Measurements from ENCODE around the gene NCR2.

DNA sequence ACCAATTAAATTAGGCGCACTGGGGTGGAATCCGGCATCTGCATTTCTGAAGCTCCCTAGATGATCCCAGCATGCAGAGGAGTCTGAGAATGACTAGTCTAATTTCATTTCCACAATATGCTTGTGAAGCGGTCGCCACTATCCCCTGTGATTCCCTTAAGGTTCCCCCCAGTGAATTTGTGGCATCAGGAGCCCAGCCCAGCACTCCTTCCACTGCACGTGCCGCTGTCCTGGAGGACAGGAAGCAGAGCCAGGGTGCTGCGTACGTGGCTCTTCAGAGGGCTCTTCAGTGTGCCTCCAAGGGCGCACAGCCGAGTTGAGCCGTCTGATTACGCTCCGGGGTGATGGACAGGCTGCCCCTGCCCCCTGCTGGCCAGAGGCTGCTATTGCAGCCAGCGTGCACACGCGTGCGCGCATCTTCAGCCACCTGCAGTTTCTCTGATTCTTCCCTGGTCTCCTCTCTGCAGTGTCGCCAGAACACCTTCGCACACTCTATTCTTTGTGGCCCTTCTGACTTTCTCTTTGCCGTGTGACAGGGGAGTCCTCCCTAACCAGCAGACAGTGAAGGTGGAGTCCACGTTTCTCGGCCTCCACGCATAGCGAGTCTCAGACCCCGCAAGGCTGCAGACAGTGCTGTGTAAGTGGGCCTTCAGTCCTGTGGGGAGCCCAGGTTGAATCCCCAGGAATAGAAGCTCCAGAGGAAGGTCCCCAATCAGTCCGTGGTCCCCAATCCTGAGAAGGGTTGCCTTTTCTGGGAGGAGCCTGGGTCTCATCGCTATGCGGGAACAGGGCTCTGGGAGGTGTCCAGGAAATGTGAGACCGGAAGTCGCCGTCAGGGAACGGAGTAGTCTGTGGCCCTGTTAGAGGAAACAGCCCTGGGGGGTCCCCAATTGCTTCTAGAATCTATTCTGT, 16.5 kb upstream of the NCR2 start:
- TF ChIP-seq, protein P1, sequence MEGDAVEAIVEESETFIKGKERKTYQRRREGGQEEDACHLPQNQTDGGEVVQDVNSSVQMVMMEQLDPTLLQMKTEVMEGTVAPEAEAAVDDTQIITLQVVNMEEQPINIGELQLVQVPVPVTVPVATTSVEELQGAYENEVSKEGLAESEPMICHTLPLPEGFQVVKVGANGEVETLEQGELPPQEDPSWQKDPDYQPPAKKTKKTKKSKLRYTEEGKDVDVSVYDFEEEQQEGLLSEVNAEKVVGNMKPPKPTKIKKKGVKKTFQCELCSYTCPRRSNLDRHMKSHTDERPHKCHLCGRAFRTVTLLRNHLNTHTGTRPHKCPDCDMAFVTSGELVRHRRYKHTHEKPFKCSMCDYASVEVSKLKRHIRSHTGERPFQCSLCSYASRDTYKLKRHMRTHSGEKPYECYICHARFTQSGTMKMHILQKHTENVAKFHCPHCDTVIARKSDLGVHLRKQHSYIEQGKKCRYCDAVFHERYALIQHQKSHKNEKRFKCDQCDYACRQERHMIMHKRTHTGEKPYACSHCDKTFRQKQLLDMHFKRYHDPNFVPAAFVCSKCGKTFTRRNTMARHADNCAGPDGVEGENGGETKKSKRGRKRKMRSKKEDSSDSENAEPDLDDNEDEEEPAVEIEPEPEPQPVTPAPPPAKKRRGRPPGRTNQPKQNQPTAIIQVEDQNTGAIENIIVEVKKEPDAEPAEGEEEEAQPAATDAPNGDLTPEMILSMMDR (IDR thresholded peaks at IDR 0.05), result peak; percentile 99
- TF ChIP-seq TCF7L2 (IDR thresholded peaks at IDR 0.05; ENCODE audit: low read depth, low read length), result no peak
- TF ChIP-seq, protein P2, sequence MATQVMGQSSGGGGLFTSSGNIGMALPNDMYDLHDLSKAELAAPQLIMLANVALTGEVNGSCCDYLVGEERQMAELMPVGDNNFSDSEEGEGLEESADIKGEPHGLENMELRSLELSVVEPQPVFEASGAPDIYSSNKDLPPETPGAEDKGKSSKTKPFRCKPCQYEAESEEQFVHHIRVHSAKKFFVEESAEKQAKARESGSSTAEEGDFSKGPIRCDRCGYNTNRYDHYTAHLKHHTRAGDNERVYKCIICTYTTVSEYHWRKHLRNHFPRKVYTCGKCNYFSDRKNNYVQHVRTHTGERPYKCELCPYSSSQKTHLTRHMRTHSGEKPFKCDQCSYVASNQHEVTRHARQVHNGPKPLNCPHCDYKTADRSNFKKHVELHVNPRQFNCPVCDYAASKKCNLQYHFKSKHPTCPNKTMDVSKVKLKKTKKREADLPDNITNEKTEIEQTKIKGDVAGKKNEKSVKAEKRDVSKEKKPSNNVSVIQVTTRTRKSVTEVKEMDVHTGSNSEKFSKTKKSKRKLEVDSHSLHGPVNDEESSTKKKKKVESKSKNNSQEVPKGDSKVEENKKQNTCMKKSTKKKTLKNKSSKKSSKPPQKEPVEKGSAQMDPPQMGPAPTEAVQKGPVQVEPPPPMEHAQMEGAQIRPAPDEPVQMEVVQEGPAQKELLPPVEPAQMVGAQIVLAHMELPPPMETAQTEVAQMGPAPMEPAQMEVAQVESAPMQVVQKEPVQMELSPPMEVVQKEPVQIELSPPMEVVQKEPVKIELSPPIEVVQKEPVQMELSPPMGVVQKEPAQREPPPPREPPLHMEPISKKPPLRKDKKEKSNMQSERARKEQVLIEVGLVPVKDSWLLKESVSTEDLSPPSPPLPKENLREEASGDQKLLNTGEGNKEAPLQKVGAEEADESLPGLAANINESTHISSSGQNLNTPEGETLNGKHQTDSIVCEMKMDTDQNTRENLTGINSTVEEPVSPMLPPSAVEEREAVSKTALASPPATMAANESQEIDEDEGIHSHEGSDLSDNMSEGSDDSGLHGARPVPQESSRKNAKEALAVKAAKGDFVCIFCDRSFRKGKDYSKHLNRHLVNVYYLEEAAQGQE (IDR thresholded peaks at IDR 0.05; ENCODE audit: insufficient read depth in 1 of 2, low read depth in 2 of 2, low read length in 1 of 2), result no peak

Measured in Panc1 (cell line).